Adrenal gland (tissue), 19 donors: ENCODE measurements around the gene PRDM11. TPM values are rescaled to one million over a fixed set of nuclear protein-coding genes. Genes with fewer than 3 reads are reported as not detected.

Source experiments
- DNase-seq, 7 donors: peaks; one replicate each; pipeline ENCODE4 v3.0.0-alpha.2; 2019 to 2020
- H3K27ac ChIP-seq, 5 donors: fragments of 200-600 bp; sonication (generic) in 4 of 5; 1 replicate in 3 of 5; 2 replicates in 2 of 5; pipeline versions ENCODE4 v1.5.1 to v1.8.0; 2016 to 2020; ENCODE audit warnings: mild to moderate bottlenecking in 1 of 5
- H3K27me3 ChIP-seq: fragments of 200-600 bp; 2 replicates; pipeline ENCODE4 v1.8.0; 2021
- H3K36me3 ChIP-seq, 2 donors: fragments of 200-600 bp; replicated peaks in 1 of 2; 1 replicate in 1 of 2; 2 replicates in 1 of 2; pipeline versions ENCODE4 v1.5.1 to v1.8.0; 2018 to 2022
- H3K4me1 ChIP-seq, 2 donors: fragments of 200-600 bp; replicated peaks in 1 of 2; 1 replicate in 1 of 2; 2 replicates in 1 of 2; pipeline versions ENCODE4 v1.5.1 to v1.8.0; 2018 to 2021
- H3K4me3 ChIP-seq, 4 donors: fragments of 200-600 bp; sonication (generic) in 3 of 4; one replicate each; pipeline ENCODE4 v1.5.1; 2016 to 2018
- H3K9me3 ChIP-seq, 3 donors: fragments of 200-600 bp; sonication (generic) in 1 of 3; replicated peaks in 1 of 3; 1 replicate in 2 of 3; 2 replicates in 1 of 3; pipeline versions ENCODE4 v1.5.1 to v1.8.0; 2016 to 2021
- CTCF ChIP-seq, 6 experiments: fragments of 450-650 bp in 4 of 6; fragments of 200-600 bp in 2 of 6; sonication (generic) in 1 of 6; IDR thresholded peaks; 1 replicate in 5 of 6; 2 replicates in 1 of 6; pipeline versions ENCODE4 v1.5.1 to v1.8.0; 2016 to 2021; ENCODE audit warnings: antibody characterized with exemption in 6 of 6, mild to moderate bottlenecking in 2 of 6, moderate library complexity in 1 of 6
- POLR2A ChIP-seq, 2 donors: fragments of 450-650 bp; IDR thresholded peaks; one replicate each; pipeline ENCODE4 v1.6.1; 2017; ENCODE audit warnings: antibody characterized with exemption in 2 of 2, mild to moderate bottlenecking in 2 of 2, moderate library complexity in 1 of 2
- WGBS, 4 donors: extraction: QIAGEN DNeasy Blood & Tissue Kit in 2 of 4; methylation state at CpG; one replicate each; pipeline versions ENCODE4 v1.1.5 to v1.1.7; 2013 to 2017; 5-methylcytosine and 5-hydroxymethylcytosine counted together
- intact Hi-C, 2 donors: fragments of 100-400 bp; cut with DNase I; formaldehyde crosslinking; loops; one replicate each; pipeline versions ENCODE4 v1.14.1 to v1.15.0; 2022 to 2023
- long read RNA-seq, 10 donors: library from polyadenylated mRNA in 3 of 10; unstranded in 2 of 10; stranded (forward) in 1 of 10; transcript quantifications; one replicate each; pipeline ENCODE4 v2.0.0 and lab custom pipeline, GENCODE V29; 2021 to 2026
- polyA plus RNA-seq, 3 donors: library from polyadenylated mRNA; stranded (reverse); fragments of 200-250 nt in 2 of 3; fragments of 350-450 nt in 1 of 3; fragmentation: Illumina TruSeq in 1 of 3; extraction: RNeasy Lipid Tissue Mini Kit (QIAGEN cat#74804) in 1 of 3; gene quantifications; one replicate each; pipeline ENCODE4 v1.2.3, GENCODE V29; 2013 to 2014
- total RNA-seq, 9 donors: library from RNA; depleted of rRNA in 4 of 9; stranded (reverse); fragments of >200 nt in 4 of 9; fragments of 120-200 nt in 1 of 9; fragmentation: NEBNext Ultra II Directional in 1 of 9; extraction: Animal tissue kit (Norgen Biotek cat#: 25700) in 1 of 9; gene quantifications; one replicate each; pipeline versions ENCODE4 v1.1.0 to v1.2.4, GENCODE V29; 2013 to 2023
- donor health status: healthy with polysubstance abuse.
- donor health status: Bipolar disorder and iron deficiency.
- donor health status: DM: yes; HTN: yes; CAD: no.
- donor health status: DM: no; HTN: no; CAD: no.
- donor health status: DM: no; HTN: no; CAD: no.
- donor health status: DM: yes; HTN: yes; CAD: no.

The PRDM11 gene
- total RNA-seq (10 to 100 TPM in 8 of 9 donors, 1 to 10 TPM in 1; 7.5 to 16.9 (median 13.3) TPM), polyA plus RNA-seq (1 to 10 TPM; 3.3 to 6.4 (median 3.9) TPM)
- long read RNA-seq, donor 1 = 0 reads
- long read RNA-seq, donor 2 = 0 reads
- long read RNA-seq, donor 3 = 0 reads
- long read RNA-seq, donor 4 = 0 reads
- long read RNA-seq, donor 5, partial matches to known transcripts = 1 of 8 reads
- long read RNA-seq, donor 5, other reads (novel, unspliced or antisense) = 7 of 8 reads
- long read RNA-seq, donor 6, partial matches to known transcripts = 0 of 1 reads
- long read RNA-seq, donor 6, other reads (novel, unspliced or antisense) = 1 of 1 reads
- long read RNA-seq, donor 7 = 0 reads
- long read RNA-seq, donor 8 = 0 reads
- long read RNA-seq, donor 9 = 0 reads
- long read RNA-seq, donor 10 = 0 reads

DNA sequence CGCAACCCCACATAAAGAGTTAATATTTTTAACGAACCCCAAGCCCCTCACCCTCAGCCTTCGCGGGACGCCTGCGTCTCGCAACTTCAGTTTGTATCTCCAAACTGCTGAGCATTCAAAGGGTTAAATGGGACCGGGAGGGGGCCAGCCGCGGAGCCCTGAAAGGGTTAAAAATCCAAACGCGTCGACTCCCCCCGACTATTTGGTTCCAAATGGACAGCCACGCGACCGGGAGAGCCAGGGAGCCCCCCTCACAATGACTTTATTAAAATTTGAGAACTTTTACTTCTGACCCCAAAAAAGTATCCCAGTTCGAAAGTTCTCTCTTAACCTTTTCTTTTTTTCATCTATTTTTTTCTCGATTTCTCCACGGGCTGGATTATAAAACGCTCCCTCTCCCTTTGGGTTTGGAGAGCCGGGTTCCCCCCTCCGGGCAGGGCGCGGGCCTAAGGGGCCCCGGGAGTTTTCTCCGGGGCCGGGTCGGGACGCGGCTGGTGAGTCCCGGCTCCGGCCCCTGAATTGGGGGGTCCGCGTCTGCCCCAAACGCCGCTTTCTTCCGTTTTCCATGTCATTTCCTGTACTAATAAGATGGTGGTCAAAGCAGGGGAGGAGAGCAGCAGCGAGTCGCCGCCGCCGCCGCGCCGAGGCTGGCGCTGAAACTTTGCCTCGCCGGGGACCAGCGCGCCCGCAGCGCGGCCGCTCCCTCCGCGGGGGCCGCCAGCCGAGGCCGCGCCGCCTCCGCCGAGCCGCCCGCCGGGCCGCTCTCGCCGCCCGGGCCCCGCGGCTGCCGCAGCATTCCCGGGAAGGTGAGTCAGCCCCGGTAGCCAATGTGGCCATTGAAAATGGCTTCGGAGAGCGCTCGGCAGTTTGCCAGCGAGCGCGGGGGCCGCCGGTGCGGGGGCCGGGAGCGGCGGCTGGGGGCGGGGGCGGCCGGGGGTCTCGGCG lies at the start of gene PRDM11:
Gene PRDM11 (plus strand): TSS at position 568 of the 945 bp plus-strand sequence. CDS start 35,128 bp downstream, outside the sequence.
- DNase-seq = peak; percentile 78 to 86 (median 82)
- TF ChIP-seq POLR2A (IDR thresholded peaks at IDR 0.05) = peak; percentile 24 to 41
- TF ChIP-seq CTCF (IDR thresholded peaks at IDR 0.05) = no peak
- WGBS, 4 donors = 0 to 1% (median 1%) methylated on average over 39 to 93 of the region's 93 CpGs
- Histone ChIP-seq H3K4me3 (peak within 1 kb of the TSS in 3 of 4 donors; percentile 62 to 90 (median 82)), H3K36me3 (no peaks in the 10 kb centered on the region), H3K27ac (peak within 1 kb of the TSS; percentile 91 to 100 (median 97)), H3K9me3 (no peaks in the 10 kb centered on the region), H3K4me1 (peaks cover 15 to 22% of the 10 kb centered on the region in 2 donors), H3K27me3 (no peaks in the 10 kb centered on the region)
- intact Hi-C loops = no loop called here

DNA sequence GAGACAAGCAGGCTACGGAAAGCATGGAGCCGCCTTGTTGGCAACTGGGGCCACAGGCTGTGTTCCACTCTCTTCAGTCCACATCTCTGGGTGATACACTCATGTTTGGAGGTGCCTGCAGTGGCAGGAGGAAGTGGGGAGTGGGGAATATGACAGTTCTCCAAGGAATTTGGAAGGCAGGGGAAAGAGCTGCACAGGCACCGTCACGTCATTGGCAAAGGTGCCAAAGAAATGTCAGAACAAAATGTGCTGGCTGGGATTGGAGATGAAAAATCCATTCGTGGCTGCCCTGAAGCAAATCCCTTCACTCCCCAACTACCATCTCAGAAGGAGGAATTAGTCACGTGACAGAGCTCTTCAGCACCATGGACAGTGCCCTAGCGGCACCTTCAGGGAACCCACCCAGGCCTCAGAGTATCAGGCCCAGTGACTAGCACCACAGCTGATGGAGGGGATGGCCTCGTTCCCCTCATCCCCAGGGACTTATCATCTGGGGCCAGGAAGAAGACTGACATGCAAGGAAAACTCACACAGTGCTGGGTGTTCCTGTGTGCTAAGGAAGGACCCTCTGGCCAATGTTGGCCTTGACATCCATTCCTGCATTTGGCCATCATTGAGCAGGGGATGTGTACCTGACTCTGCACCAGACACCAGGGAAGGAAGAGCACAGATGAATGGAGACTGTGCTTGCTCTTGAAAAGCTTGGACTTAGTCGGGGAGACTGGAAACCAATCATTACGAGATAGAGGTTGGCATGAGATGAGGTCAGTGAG lies 48.5 kb upstream of the PRDM11 start:
- Histone ChIP-seq H3K9me3 (no peaks in the 10 kb centered on the region), H3K27me3 (no peaks in the 10 kb centered on the region), H3K4me3 (no peak overlapping the region), H3K4me1 (peaks cover 0 to 8% of the 10 kb centered on the region in 2 donors), H3K27ac (no peak overlapping the region), H3K36me3 (no peaks in the 10 kb centered on the region)
- intact Hi-C loops = no loop called here
- TF ChIP-seq CTCF (IDR thresholded peaks at IDR 0.05) = peak in 1 of 6 experiments; percentile 4
- TF ChIP-seq POLR2A (IDR thresholded peaks at IDR 0.05) = no peak
- WGBS, 4 donors = 30 to 58% (median 34%) methylated on average over 8 to 10 of the region's 10 CpGs
- peak; percentile 61 to 84 (median 69) for DNase-seq

GRCh38 chr11:45098929-45099328 lies 47.5 kb upstream of the PRDM11 start:
- 51 to 78% (median 57%) methylated on average over 6 of the region's 6 CpGs for WGBS, 4 donors

More at GRCh38 chr11:45098929-45099328, 47.5 kb upstream of the PRDM11 start:
- peaks cover 0 to 9% of the 10 kb centered on the region in 2 donors for H3K4me1 ChIP-seq
- no peak overlapping the region for H3K27ac ChIP-seq
- TF ChIP-seq POLR2A (IDR thresholded peaks at IDR 0.05) (no peak), CTCF (IDR thresholded peaks at IDR 0.05) (no peak)
- H3K4me3 ChIP-seq = no peak overlapping the region
- H3K36me3 ChIP-seq = no peaks in the 10 kb centered on the region
- H3K27me3 ChIP-seq = no peaks in the 10 kb centered on the region
- no peaks in the 10 kb centered on the region for H3K9me3 ChIP-seq
- no peak for DNase-seq
- intact Hi-C loops = no loop called here
